Measurements from ENCODE around the gene FNBP1L.

The FNBP1L gene

DNA sequence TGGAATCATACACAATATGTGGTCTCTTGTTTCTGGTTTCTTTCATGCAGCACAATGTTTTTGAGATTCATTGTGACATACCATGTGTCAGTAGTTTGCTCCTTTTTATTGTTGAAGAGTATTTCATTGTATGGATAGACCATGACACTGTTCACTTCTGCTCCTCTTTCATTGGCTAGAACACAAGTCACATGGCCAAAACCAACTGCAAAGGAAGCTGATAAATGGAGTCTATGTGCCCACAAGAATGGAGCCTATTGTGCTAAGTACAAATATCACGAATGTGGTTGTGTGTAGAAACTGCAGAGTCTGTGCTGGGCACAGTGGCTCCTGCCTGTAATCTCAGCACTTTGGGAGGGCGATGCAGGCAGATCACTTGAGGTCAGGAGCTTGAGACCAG is 28.6 kb upstream of the FNBP1L start:
- TF ChIP-seq, protein P1, sequence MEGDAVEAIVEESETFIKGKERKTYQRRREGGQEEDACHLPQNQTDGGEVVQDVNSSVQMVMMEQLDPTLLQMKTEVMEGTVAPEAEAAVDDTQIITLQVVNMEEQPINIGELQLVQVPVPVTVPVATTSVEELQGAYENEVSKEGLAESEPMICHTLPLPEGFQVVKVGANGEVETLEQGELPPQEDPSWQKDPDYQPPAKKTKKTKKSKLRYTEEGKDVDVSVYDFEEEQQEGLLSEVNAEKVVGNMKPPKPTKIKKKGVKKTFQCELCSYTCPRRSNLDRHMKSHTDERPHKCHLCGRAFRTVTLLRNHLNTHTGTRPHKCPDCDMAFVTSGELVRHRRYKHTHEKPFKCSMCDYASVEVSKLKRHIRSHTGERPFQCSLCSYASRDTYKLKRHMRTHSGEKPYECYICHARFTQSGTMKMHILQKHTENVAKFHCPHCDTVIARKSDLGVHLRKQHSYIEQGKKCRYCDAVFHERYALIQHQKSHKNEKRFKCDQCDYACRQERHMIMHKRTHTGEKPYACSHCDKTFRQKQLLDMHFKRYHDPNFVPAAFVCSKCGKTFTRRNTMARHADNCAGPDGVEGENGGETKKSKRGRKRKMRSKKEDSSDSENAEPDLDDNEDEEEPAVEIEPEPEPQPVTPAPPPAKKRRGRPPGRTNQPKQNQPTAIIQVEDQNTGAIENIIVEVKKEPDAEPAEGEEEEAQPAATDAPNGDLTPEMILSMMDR (IDR thresholded peaks at IDR 0.05; ENCODE audit: insufficient read depth, low read depth, low read length, missing control alignments), result no peak
- DNase-seq (ENCODE audit: low read depth), result no peak
- H3K4me3 ChIP-seq (ENCODE audit: low read depth, low read length), result no peak overlapping the region

DNA sequence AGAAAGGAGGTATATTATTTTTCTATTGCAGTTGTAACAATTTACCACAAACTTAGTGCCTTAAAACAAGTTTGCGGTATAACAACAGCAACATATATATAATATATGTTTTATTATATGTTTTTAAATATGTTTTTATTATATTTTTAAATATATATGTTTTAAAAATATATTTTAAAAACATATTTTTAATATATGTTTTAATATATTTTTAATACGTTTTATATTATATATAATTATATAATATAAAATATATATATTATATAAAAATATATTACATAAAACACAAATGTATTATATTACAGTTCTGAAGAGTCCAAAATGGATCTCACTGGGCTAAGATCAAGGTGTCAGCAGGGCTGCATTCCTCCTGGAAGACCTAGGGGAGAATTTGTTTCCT is 27.5 kb upstream of the FNBP1L start:
- TF ChIP-seq, protein P1 (IDR thresholded peaks at IDR 0.05; ENCODE audit: insufficient read depth, low read depth, low read length, missing control alignments), result no peak
- no peak overlapping the region for H3K4me3 ChIP-seq (ENCODE audit: low read depth, low read length)
- DNase-seq (ENCODE audit: low read depth), result no peak

DNA sequence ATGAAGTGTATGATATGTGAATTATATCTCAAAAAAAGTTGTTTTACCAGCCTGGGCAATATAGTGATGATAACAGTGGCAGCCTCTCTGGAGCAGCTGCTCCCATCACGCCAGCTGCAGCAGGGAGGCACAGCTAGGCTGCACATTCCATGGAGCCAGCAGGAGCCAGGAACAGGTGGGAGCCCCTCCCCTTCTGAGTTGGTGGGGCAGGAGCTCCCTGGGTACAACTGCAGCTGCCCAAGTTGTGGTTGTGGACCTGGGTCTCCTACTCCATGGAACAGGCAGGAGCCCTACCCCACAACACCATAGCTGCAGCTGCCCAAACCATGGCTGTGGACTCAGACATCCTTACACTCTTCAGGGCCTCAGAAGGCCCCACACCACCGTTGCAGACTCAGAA is 21.7 kb upstream of the FNBP1L start:
- H3K4me3 ChIP-seq (ENCODE audit: low read depth, low read length), result no peak overlapping the region
- no peak for DNase-seq (ENCODE audit: low read depth)
- TF ChIP-seq, protein P1 (IDR thresholded peaks at IDR 0.05; ENCODE audit: insufficient read depth, low read depth, low read length, missing control alignments), result no peak

DNA sequence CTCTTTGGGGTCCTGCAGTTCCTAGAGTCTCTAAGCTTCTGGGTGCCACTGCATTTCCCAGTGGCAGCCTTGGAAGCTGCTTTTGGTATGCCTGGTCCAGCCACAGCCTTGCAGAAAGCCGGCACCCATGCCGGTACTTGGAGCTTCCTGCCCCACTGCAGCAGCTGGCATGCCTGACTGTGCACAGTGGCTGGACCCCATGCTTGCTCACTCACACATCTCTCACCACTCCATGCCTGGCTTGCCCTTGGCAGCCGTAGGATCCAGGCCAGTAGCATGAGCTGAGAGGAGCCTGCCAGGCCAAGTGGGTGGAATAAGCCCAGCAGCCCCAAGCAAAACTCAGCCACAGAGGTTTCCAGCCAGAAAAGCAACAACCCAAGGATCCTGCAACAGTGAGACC is 20.3 kb upstream of the FNBP1L start:
- no peak overlapping the region for H3K4me3 ChIP-seq (ENCODE audit: low read depth, low read length)
- TF ChIP-seq, protein P1 (IDR thresholded peaks at IDR 0.05; ENCODE audit: insufficient read depth, low read depth, low read length, missing control alignments), result no peak
- DNase-seq (ENCODE audit: low read depth), result no peak

DNA sequence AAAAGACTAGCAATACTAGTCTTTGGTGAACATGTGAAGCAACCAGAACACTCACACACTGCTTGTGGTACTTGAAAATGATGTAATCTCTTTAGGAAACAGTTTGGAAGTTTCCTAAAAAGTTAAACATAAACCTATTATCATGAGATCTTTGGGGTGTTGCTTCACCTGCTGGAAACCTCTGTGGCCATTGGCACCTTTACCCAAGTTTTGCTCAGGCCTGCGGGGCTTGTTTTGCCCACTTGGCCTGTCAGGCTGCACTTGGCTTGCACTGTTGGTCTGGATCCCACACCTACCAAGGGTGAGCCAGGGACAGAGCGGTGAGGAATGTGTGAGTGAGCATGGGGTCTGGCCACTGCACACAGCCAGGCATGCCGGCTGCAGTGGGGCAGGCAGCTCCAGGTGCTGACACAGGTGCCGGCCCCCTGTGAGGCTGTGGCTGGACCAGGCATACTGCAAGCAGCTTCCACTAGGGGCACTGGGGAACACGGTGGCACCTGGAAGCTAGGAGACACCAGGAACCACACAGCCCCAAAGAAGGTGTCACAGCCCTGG is 14.4 kb upstream of the FNBP1L start:
- DNase-seq (ENCODE audit: low read depth), result peak; percentile 16

DNA sequence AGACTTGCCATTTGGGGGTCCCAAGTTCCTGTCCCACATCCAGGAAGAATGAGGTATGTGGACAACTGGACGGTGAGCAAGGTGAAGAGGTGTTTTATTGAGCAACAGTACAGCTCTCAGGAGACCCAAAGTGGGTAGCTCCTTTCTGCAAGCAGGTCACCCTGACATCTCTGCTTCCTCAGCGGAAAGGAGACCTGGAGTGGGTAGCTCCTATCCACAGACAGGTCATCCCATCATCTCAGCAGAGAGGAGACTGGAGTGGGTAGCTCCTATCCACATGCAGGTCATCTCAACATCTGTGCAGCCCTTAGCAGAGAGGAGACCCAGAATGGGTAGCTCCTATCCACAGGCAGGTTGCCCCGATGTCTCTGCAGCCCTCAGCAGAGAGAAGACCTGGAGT is 13.8 kb upstream of the FNBP1L start:
- H3K4me3 ChIP-seq (ENCODE audit: low read depth, low read length), result no peak overlapping the region

More for the DNA sequence above, 14.4 kb upstream of the FNBP1L start:
- TF ChIP-seq, protein P1 (IDR thresholded peaks at IDR 0.05; ENCODE audit: insufficient read depth, low read depth, low read length, missing control alignments), result peak; percentile 33
- H3K4me3 ChIP-seq (ENCODE audit: low read depth, low read length), result no peak overlapping the region

More for the DNA sequence above, 13.8 kb upstream of the FNBP1L start:
- TF ChIP-seq, protein P1 (IDR thresholded peaks at IDR 0.05; ENCODE audit: insufficient read depth, low read depth, low read length, missing control alignments), result no peak
- DNase-seq (ENCODE audit: low read depth), result no peak
